GM18508 (cell line): ENCODE results near the gene CD200R1.
A peak's percentile ranks its signal among the peaks of the same experiment; 100 is the strongest.
"Not testable (repeated sequence)": the region's sequence is repeated elsewhere in the genome, so short reads cannot be mapped to it uniquely, and the experiment has no call there.

ENCODE experiments used
- ATAC-seq: cut with Tn5 transposase; IDR thresholded peaks from one replicate; pipeline ENCODE4 v1.9.1; 2021; ENCODE audit warnings: moderate number of reproducible peaks; ENCODE audit not compliant: insufficient read depth, unreplicated experiment

CD200R1 gene

DNA sequence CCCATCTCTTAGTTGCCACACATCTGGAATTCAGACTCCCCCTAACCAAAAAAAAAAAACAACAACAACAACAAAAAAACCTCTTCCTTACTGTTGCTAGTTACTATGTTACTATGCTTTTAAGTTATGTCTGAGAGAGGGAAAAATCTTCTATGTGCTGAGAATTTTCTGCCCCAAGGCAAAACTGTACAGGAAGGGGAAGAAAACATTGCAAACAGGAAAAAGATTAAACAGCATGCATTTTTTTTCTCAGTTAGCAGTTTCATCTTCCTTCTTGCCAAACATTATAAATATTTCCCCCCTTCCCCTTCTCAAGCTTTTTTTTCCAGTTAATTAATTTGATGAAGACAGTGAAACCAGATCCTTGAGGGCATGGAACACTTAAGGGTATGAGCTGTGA, 1.1 kb upstream of the CD200R1 start:
- no peak for ATAC-seq

- ATAC-seq: no peak
These were observed 755 bp downstream of the CD200R1 start for GRCh38 chr3:112974178-112974517.

DNA sequence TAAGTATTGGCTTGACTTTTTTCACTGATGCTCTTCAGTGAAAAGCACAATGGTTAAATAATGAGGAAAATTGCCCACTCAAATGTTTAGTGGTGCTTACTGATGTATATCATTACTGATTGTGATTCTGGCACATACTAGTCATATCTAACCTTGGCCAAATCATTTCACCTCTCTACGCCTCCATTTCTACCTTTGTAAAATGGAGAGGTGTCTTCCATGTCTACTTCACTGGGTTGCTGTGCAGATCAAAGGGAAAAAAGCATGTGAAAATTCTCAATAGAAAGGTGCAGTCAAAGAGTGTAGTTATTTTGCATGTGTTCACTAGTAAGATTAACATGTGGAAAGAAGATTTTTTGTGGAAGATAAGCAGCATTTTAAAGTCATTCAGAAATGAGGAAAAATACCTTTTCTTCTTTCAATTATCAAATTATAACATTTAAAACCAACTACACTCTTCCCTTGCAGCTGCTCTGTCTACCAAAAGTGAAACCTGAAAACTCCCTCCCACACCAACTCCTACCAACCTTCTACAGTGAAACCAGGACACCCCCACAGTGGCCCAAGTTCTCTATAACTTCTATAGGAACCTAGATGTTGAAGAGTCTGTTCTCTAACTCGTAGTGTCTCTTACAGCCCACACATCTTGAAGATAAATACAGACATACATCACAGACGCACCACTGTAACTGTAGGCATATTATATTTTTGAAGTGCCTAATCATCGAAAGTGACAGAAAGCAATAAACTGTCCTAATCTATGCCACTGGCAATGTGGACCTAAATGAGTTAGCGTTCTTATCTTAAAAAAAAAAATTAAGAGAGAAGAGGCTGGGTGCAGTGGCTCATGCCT, 1.4 kb downstream of the CD200R1 start:
- peak; percentile 58 for ATAC-seq

- no peak for ATAC-seq
These were observed 2.7 kb downstream of the CD200R1 start for GRCh38 chr3:112972158-112972557.

GRCh38 chr3:112967828-112968227, 7.1 kb downstream of the CD200R1 start:
- no peak for ATAC-seq

DNA sequence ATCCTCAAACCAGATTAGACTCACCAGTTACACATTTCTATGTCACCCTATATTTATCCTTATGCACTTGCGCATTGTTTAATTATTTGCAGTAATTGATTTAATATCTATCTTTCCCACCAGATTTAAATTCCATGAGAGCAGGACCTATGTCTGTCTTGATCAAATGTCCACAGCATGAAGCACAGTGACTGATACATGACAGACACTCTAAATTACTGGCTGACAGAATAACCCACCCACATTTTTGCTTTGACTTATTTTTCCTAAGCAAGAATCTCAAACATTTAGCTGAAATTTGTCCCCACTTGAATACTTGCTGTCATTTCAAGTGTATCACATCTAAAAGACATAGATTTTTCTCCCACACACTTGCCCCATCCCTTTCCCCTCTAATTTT, 7.5 kb downstream of the CD200R1 start:
- ATAC-seq: no peak

- no peak for ATAC-seq
These were observed 8.3 kb downstream of the CD200R1 start for GRCh38 chr3:112966633-112967032.

GRCh38 chr3:112965656-112966055, 9.2 kb downstream of the CD200R1 start:
- ATAC-seq: no peak

GRCh38 chr3:112963683-112964082, 11.2 kb downstream of the CD200R1 start:
- ATAC-seq: no peak

DNA sequence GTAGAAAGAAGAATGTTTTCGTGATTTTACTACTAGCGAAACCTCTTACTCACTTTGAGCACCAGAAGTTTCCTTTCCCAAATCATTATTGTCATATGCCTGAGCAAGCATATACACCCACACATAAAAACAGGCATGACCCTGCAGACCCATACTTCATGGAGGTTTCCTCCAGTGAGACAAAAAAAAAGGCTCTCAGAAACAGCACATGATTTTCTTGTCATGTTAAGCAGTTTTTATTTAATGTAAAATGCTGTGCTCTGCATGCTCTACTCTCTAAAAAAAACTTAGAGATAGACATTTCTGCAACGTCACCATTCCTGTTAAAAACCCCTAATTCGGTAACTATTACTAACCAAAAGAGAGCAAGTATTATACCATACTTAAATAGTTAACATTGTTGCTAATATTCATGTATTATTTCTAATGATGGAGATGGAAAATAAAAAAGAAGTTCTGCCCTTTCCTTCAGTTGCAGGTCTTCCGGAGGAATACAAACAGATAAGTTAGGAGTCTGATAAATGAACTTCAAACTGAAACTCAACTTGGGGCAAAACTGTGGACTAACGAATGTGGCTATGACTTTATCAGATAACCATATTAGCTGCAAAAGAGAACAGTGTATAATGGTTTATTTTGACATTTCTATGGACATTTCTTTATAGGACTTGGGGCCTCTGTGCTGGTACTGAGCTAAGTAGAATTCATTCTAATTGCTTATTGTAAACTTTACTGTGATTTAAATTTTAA, 15.9 kb downstream of the CD200R1 start:
- ATAC-seq: peak; percentile 61

DNA sequence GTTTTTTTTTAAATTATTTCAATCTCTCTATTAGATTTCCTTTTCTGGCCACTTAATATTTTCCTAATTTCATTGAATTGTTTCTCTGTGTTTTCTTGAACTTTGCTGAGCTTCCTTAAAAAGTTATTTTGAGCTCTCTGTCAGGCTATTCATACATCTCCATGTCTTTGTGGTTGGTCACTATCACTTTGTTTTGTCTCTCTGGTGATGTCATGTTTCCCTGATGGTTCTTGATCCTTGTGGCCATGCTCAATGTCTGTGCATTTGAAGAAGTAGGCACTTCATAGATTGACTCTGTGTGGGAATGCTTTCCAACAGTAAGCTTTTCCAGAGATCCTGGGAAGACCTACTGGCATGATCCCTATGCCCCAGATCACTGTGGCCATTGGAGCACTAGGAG, 18.6 kb downstream of the CD200R1 start:
- ATAC-seq: no peak

GRCh38 chr3:112948346-112948838, 26.5 kb downstream of the CD200R1 start:
- ATAC-seq: no peak

DNA sequence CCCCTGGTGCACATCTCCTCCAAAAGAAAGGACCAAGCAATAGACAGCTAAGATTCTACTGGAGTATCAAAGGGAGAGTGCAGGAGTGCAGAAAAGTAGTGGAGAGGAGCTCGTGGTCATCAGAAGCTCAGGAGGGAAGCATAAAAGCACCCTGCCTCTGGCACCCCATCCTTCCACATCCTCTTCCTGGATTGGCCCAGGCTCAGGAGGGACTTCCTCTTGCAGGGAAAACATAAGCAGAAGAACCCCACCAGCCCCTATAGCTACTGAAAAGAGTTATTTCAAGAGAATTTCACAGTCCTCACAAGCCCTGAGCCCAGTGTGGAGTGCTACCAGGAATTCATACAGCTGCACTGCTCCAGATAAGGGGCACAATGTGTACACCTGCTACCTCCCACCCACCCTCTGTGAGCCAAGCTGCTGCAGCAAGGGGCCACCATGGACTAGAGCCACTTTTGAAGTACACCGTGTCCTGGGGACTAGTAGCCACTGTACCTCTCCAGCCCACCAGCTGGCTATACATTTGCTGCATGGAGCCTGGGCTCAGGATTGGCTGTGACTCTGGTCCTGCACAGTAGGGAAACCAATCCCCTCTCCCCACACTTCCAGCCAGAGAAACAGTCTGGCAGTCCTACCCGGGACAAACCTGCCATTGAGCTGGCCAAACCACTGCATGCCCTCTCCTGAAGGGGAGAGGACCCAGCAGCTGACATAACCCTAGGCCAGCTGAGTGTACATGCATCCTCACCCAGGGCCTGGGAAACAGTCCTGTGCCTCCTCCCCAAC, 43.0 kb downstream of the CD200R1 start:
- ATAC-seq: no peak

DNA sequence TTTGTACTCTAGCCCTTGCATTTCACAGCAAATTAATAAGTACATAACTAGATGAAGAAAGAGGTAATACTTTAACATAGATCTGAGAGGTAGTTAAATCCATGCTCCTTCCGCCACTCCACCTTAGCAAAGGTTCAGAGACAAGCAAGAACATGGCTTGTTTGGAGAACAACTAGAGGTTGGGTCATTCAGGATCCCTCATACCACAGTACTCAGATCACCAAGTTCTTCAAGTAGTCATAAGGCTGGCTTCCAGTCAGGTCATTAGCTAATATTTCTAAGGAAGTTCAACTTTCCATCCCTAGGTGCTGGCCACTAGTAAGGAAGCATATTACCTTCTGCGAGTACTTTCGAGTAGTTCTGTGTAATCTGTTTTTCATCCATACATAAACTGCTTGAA, 44.1 kb downstream of the CD200R1 start:
- no peak for ATAC-seq

GRCh38 chr3:112925969-112926368, 48.9 kb downstream of the CD200R1 start:
- no peak for ATAC-seq

DNA sequence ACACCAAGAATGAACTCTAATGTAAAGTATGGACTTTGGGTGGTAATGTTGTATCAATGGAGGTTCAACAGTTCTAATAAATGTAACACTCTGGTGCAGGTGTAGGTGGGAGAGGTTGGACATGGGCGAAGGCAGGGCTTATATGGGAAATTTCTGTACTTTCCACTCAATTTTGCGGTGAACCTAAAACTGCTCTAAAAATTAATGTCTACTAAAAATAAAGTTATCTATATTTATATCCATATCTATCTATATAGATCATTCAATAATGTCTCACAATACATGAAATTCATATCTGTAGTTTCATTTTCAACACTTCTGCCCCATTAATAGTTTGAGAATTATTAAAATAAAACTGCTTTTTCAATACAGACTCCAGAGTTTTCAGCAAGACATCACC, 49.3 kb downstream of the CD200R1 start:
- no peak for ATAC-seq

- ATAC-seq: not testable (repeated sequence)
These were observed 55.4 kb downstream of the CD200R1 start for GRCh38 chr3:112919541-112919940.

GRCh38 chr3:112908252-112908651, 66.7 kb downstream of the CD200R1 start:
- ATAC-seq: peak; percentile 87

DNA sequence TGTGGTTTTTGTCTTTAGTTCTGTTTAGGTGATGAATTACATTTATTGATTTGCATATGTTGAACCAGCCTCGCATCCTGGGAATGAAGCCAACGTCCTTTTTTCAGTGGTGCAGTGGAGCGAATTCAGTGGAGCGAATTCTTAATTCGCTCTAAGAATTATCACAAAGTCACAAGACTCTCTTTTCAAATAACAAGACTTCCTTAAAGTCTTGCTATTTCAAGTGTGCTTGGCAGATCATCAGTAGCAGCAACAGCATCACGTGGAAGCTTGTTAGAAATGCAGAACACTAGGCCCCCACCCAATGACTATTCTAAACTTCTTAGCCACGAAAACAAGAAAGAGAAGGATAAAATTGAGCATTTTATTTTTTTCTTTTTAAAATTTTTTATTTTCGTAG, 70.1 kb downstream of the CD200R1 start:
- no peak for ATAC-seq

DNA sequence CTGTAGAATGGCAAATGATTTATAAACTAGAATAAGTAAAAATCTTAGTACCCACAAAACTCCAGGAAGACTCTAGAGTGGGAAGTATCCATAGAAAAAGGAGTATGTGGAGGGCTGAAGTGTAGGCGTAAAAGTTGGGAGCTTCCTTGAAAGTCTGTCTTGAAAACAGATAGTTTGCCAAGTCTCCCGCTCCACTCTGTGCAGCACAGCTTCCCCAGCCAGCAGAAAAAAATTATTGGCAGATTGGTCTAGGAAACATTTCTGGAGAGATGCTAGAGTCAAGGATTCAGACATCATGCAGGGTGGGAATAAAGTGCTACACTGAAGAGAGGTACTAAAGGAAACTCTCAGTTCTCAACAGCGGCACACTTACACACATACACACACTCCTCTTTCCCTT, 74.8 kb downstream of the CD200R1 start:
- ATAC-seq: no peak

DNA sequence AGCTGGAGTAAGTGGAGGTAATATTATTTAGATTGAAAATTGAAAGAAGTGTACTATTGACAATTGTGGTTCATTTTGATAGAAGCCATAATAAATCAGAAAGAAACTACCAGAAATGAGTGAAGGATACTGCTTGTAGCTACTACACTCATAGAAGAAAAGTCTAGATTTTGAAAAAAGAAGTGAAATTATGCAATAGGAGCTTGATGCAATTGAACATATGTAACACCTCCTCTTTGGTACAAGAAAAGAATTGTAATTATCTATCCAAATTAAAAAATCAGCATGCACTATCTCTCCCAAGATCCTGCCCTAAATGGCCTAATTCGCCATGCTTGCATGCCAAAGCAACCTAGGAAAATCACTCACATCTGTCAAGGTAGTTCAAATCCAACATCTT, 77.1 kb downstream of the CD200R1 start:
- ATAC-seq: no peak
